ENCODE measurements around the gene ARHGAP10.

ARHGAP10 gene

GRCh38 chr4:148057516-148057915 lies 325.6 kb downstream of the ARHGAP10 start:
- Histone ChIP-seq H3K9ac (ENCODE audit: low read length) (no peak overlapping the region), H3K4me3 (ENCODE audit: insufficient read depth in 1 of 2, low read depth in 1 of 2, low read length in 2 of 2) (no peak overlapping the region), H2BK120ac (ENCODE audit: low read depth, low read length) (no peak overlapping the region), H3K36me3 (ENCODE audit: control insufficient read depth in 1 of 2, insufficient read depth in 2 of 2, low read depth in 1 of 2, low read length in 2 of 2) (peaks cover 0 to 46% of the 10 kb centered on the region in 2 experiments), H2AK5ac (ENCODE audit: low read length, severe bottlenecking) (no peak overlapping the region), H4K91ac (ENCODE audit: low read length) (no peak overlapping the region), H3K27ac (ENCODE audit: low read length, poor library complexity, severe bottlenecking) (no peak overlapping the region), H2AFZ (ENCODE audit: low read depth, low read length) (no peak overlapping the region), H3K4me2 (ENCODE audit: low read length, poor library complexity, severe bottlenecking) (no peak overlapping the region), H3K4ac (ENCODE audit: low read depth in 1 of 2, low read length in 2 of 2) (no peak overlapping the region), H2BK5ac (ENCODE audit: low read depth, low read length, poor library complexity, severe bottlenecking) (no peak overlapping the region), H3K79me1 (replicated peaks; ENCODE audit: low read length, poor library complexity, severe bottlenecking) (peaks cover 44% of the 10 kb centered on the region), H3K4me1 (ENCODE audit: control insufficient read depth, insufficient read depth, low read depth, low read length) (peaks cover 13% of the 10 kb centered on the region), H2BK15ac (ENCODE audit: low read depth, poor library complexity, severe bottlenecking) (no peak overlapping the region), H3K23ac (ENCODE audit: low read length in 2 of 2) (peak overlapping the region in 1 of 2 experiments; percentile 61), H2BK12ac (ENCODE audit: low read length in 2 of 2) (no peak overlapping the region), H4K8ac (ENCODE audit: low read length) (no peak overlapping the region), H3K27me3 (ENCODE audit: control insufficient read depth in 1 of 2, insufficient read depth in 1 of 2, low read length in 2 of 2) (no peaks in the 10 kb centered on the region), H3K14ac (ENCODE audit: low read length in 2 of 2) (peak overlapping the region in 1 of 2 experiments; percentile 0), H3K18ac (ENCODE audit: low read depth in 1 of 2, low read length in 2 of 2) (no peak overlapping the region), H3K9me3 (ENCODE audit: control insufficient read depth, low read length) (no peaks in the 10 kb centered on the region)
- no peak for DNase-seq
- 97% methylated on average over 5 of the region's 5 CpGs for WGBS

GRCh38 chr4:148057984-148058859 lies 326.3 kb downstream of the ARHGAP10 start:
- Histone ChIP-seq H2AK5ac (ENCODE audit: low read length, severe bottlenecking) (no peak overlapping the region), H2BK15ac (ENCODE audit: low read depth, poor library complexity, severe bottlenecking) (no peak overlapping the region), H3K9ac (ENCODE audit: low read length) (no peak overlapping the region), H2AFZ (ENCODE audit: low read depth, low read length) (no peak overlapping the region), H4K91ac (ENCODE audit: low read length) (no peak overlapping the region), H3K4me2 (ENCODE audit: low read length, poor library complexity, severe bottlenecking) (no peak overlapping the region), H3K4me3 (ENCODE audit: insufficient read depth in 1 of 2, low read depth in 1 of 2, low read length in 2 of 2) (no peak overlapping the region), H3K9me3 (ENCODE audit: control insufficient read depth, low read length) (no peaks in the 10 kb centered on the region), H2BK120ac (ENCODE audit: low read depth, low read length) (no peak overlapping the region), H3K27me3 (ENCODE audit: control insufficient read depth in 1 of 2, insufficient read depth in 1 of 2, low read length in 2 of 2) (no peaks in the 10 kb centered on the region), H3K18ac (ENCODE audit: low read depth in 1 of 2, low read length in 2 of 2) (no peak overlapping the region), H2BK12ac (ENCODE audit: low read length in 2 of 2) (no peak overlapping the region), H3K4me1 (ENCODE audit: control insufficient read depth, insufficient read depth, low read depth, low read length) (peaks cover 15% of the 10 kb centered on the region), H3K23ac (ENCODE audit: low read length in 2 of 2) (no peak overlapping the region), H3K79me1 (replicated peaks; ENCODE audit: low read length, poor library complexity, severe bottlenecking) (peaks cover 45% of the 10 kb centered on the region), H4K8ac (ENCODE audit: low read length) (no peak overlapping the region), H3K4ac (ENCODE audit: low read depth in 1 of 2, low read length in 2 of 2) (no peak overlapping the region), H3K36me3 (ENCODE audit: control insufficient read depth in 1 of 2, insufficient read depth in 2 of 2, low read depth in 1 of 2, low read length in 2 of 2) (peaks cover 5 to 47% of the 10 kb centered on the region in 2 experiments), H3K14ac (ENCODE audit: low read length in 2 of 2) (no peak overlapping the region), H3K27ac (ENCODE audit: low read length, poor library complexity, severe bottlenecking) (no peak overlapping the region), H2BK5ac (ENCODE audit: low read depth, low read length, poor library complexity, severe bottlenecking) (no peak overlapping the region)
- WGBS: 98% methylated on average over 14 of the region's 14 CpGs
- no peak for DNase-seq

GRCh38 chr4:148059617-148060180 lies 327.8 kb downstream of the ARHGAP10 start:
- H2AK5ac ChIP-seq (ENCODE audit: low read length, severe bottlenecking): no peak overlapping the region
- no peaks in the 10 kb centered on the region for H3K9me3 ChIP-seq (ENCODE audit: control insufficient read depth, low read length)
- H4K8ac ChIP-seq (ENCODE audit: low read length): no peak overlapping the region
- no peak overlapping the region for H3K18ac ChIP-seq (ENCODE audit: low read depth in 1 of 2, low read length in 2 of 2)
- no peak overlapping the region for H3K27ac ChIP-seq (ENCODE audit: low read length, poor library complexity, severe bottlenecking)
- no peak overlapping the region for H3K4ac ChIP-seq (ENCODE audit: low read depth in 1 of 2, low read length in 2 of 2)
- peaks cover 49% of the 10 kb centered on the region for H3K79me1 ChIP-seq (replicated peaks; ENCODE audit: low read length, poor library complexity, severe bottlenecking)
- H3K9ac ChIP-seq (ENCODE audit: low read length): no peak overlapping the region
- H2BK120ac ChIP-seq (ENCODE audit: low read depth, low read length): no peak overlapping the region
- H3K4me2 ChIP-seq (ENCODE audit: low read length, poor library complexity, severe bottlenecking): no peak overlapping the region
- no peak overlapping the region for H3K14ac ChIP-seq (ENCODE audit: low read length in 2 of 2)
- H4K91ac ChIP-seq (ENCODE audit: low read length): no peak overlapping the region
- DNase-seq: no peak
- no peak overlapping the region for H2BK5ac ChIP-seq (ENCODE audit: low read depth, low read length, poor library complexity, severe bottlenecking)
- no peaks in the 10 kb centered on the region for H3K27me3 ChIP-seq (ENCODE audit: control insufficient read depth in 1 of 2, insufficient read depth in 1 of 2, low read length in 2 of 2)
- no peak overlapping the region for H3K4me3 ChIP-seq (ENCODE audit: insufficient read depth in 1 of 2, low read depth in 1 of 2, low read length in 2 of 2)
- H2BK15ac ChIP-seq (ENCODE audit: low read depth, poor library complexity, severe bottlenecking): no peak overlapping the region
- peaks cover 12 to 50% of the 10 kb centered on the region in 2 experiments for H3K36me3 ChIP-seq (ENCODE audit: control insufficient read depth in 1 of 2, insufficient read depth in 2 of 2, low read depth in 1 of 2, low read length in 2 of 2)
- H3K23ac ChIP-seq (ENCODE audit: low read length in 2 of 2): no peak overlapping the region
- 96% methylated on average over 9 of the region's 10 CpGs for WGBS
- no peak overlapping the region for H2BK12ac ChIP-seq (ENCODE audit: low read length in 2 of 2)
- H2AFZ ChIP-seq (ENCODE audit: low read depth, low read length): no peak overlapping the region
- peaks cover 12% of the 10 kb centered on the region for H3K4me1 ChIP-seq (ENCODE audit: control insufficient read depth, insufficient read depth, low read depth, low read length)

Data from mesenchymal stem cell (in vitro differentiated cells and primary cell).